Transverse colon (tissue), 4 donors: ENCODE measurements around the gene INPPL1. TPM values are rescaled to one million over a fixed set of nuclear protein-coding genes. Genes with fewer than 3 reads are reported as not detected.
"Not testable (repeated sequence)": the region's sequence is repeated elsewhere in the genome, so short reads cannot be mapped to it uniquely, and the experiment has no call there.

Experiments
- DNase-seq: peaks from one replicate; pipeline ENCODE4 v3.0.0-alpha.2; 2019
- H3K27ac ChIP-seq, 4 donors: fragments of 200-600 bp; sonication (generic); 2 replicates each; pipeline ENCODE4 v1.5.1; 2016 to 2018; ENCODE audit warnings: inconsistent platforms in 4 of 4
- H3K27me3 ChIP-seq: fragments of 200-600 bp; sonication (generic); 2 replicates; pipeline ENCODE4 v1.5.1; 2017; ENCODE audit warnings: inconsistent platforms
- H3K36me3 ChIP-seq, 4 donors: fragments of 200-600 bp; sonication (generic); 2 replicates each; pipeline ENCODE4 v1.5.1; 2017 to 2019; ENCODE audit warnings: inconsistent platforms in 4 of 4
- H3K4me1 ChIP-seq, 4 donors: fragments of 200-600 bp; sonication (generic); 2 replicates each; pipeline ENCODE4 v1.5.1; 2017 to 2020; ENCODE audit warnings: inconsistent platforms in 4 of 4
- H3K4me3 ChIP-seq, 4 donors: fragments of 200-600 bp; sonication (generic); 1 replicate in 1 of 4; 2 replicates in 3 of 4; pipeline versions ENCODE4 v1.5.1 to v1.6.1; 2017 to 2019; ENCODE audit warnings: inconsistent platforms in 4 of 4
- H3K9me3 ChIP-seq, 2 donors: fragments of 200-600 bp; sonication (generic); 2 replicates each; pipeline ENCODE4 v1.5.1; 2017 to 2019; ENCODE audit warnings: inconsistent platforms in 2 of 2
- EP300 ChIP-seq: sonication (generic); formaldehyde crosslinking; IDR thresholded peaks from one replicate; pipeline ENCODE4 v1.6.1; 2017; ENCODE audit warnings: antibody characterized with exemption, low read depth
- POLR2A ChIP-seq: fragments of 450-650 bp; IDR thresholded peaks from one replicate; pipeline ENCODE4 v1.6.1; 2016; ENCODE audit warnings: antibody characterized with exemption, mild to moderate bottlenecking, moderate library complexity
- POLR2AphosphoS5 ChIP-seq, 3 donors: sonication (generic); formaldehyde crosslinking; IDR thresholded peaks; one replicate each; pipeline ENCODE4 v1.6.1; 2016; ENCODE audit warnings: antibody characterized with exemption in 3 of 3
- WGBS, 2 donors: methylation state at CpG; one replicate each; pipeline ENCODE4 v1.1.5; 2018; ENCODE audit warnings: low coverage in 1 of 2; 5-methylcytosine and 5-hydroxymethylcytosine counted together
- in situ Hi-C, 4 donors: fragments of 200-750 bp; cut with MboI; loops; one replicate each; pipeline versions ENCODE4 v1.15.0 to v1.15.1; 2017; ENCODE audit warnings: low sequenced_read_pairs in 3 of 4, low pct_ligation_motif_present in 1 of 4, low pct_unique_long_range_greater_than_20kb in 1 of 4
- intact Hi-C: fragments of 100-400 bp; cut with DNase I; formaldehyde crosslinking; loops from one replicate; pipeline ENCODE4 v1.15.1; 2023; ENCODE audit warnings: low total_unique reads
- total RNA-seq, 4 donors: library from RNA; depleted of rRNA; stranded (reverse); fragments of >200 nt; gene quantifications; one replicate each; pipeline ENCODE4 v1.1.0, GENCODE V29; 2016
- TF ChIP-seq, protein P1 (sequence below), 5 experiments: fragments of 200-600 bp in 3 of 5; fragments of 450-650 bp in 2 of 5; sonication (generic) in 3 of 5; IDR thresholded peaks; 1 replicate in 2 of 5; 2 replicates in 3 of 5; pipeline ENCODE4 v1.5.1; 2016 to 2017; ENCODE audit warnings: antibody characterized with exemption in 5 of 5, inconsistent platforms in 3 of 5, mild to moderate bottlenecking in 2 of 5, moderate library complexity in 1 of 5

Gene INPPL1
- total RNA-seq, 4 donors from 2014 or later, result 92.8 to 388 (median 157) TPM

DNA sequence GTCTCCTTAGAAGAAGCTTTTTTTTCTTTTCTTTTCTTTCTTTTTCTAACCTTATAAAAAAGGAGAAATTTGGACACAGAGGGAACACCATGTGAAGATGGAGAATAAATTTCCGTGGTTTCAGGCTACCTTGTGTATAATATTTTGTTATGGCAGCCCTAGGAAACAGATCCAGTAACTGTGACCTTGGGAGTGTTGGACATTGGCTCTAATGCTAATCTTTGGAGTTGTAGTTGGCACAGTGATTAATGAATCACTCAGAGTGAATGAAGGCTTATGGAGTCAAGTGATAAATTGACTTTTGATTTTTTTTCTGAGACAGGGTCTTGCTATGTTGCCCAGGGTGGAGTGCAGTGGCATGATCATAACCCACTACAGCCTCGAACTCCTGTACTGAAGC is 34.9 kb downstream of the INPPL1 start:
- no peaks in the 10 kb centered on the region for H3K36me3 ChIP-seq
- no peaks in the 10 kb centered on the region for H3K9me3 ChIP-seq
- intact Hi-C loops (no loop called here), in situ Hi-C loops (no loop called here)
- H3K27me3 ChIP-seq, result peaks cover 12% of the 10 kb centered on the region
- DNase-seq, result no peak
- WGBS, 2 donors, result 78 to 82% methylated on average over 2 of the region's 2 CpGs
- H3K4me1 ChIP-seq, result no peaks in the 10 kb centered on the region
- H3K27ac ChIP-seq, result no peak overlapping the region
- H3K4me3 ChIP-seq, result no peak overlapping the region
- TF ChIP-seq POLR2A (no peak), POLR2AphosphoS5 (IDR thresholded peaks at IDR 0.05) (no peak), EP300 (no peak)
- TF ChIP-seq, protein P1, sequence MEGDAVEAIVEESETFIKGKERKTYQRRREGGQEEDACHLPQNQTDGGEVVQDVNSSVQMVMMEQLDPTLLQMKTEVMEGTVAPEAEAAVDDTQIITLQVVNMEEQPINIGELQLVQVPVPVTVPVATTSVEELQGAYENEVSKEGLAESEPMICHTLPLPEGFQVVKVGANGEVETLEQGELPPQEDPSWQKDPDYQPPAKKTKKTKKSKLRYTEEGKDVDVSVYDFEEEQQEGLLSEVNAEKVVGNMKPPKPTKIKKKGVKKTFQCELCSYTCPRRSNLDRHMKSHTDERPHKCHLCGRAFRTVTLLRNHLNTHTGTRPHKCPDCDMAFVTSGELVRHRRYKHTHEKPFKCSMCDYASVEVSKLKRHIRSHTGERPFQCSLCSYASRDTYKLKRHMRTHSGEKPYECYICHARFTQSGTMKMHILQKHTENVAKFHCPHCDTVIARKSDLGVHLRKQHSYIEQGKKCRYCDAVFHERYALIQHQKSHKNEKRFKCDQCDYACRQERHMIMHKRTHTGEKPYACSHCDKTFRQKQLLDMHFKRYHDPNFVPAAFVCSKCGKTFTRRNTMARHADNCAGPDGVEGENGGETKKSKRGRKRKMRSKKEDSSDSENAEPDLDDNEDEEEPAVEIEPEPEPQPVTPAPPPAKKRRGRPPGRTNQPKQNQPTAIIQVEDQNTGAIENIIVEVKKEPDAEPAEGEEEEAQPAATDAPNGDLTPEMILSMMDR (IDR thresholded peaks at IDR 0.05), result no peak

GRCh38 chr11:72260574-72260973 is 36.0 kb downstream of the INPPL1 start:
- H3K4me1 ChIP-seq, result no peaks in the 10 kb centered on the region
- WGBS, 2 donors, result 68 to 69% methylated on average over 5 of the region's 5 CpGs
- no peaks in the 10 kb centered on the region for H3K9me3 ChIP-seq
- no peak for TF ChIP-seq POLR2AphosphoS5 (IDR thresholded peaks at IDR 0.05)
- TF ChIP-seq POLR2A, result no peak
- no peak for TF ChIP-seq EP300
- TF ChIP-seq, protein P1 (IDR thresholded peaks at IDR 0.05), result no peak
- H3K27ac ChIP-seq, result no peak overlapping the region
- H3K36me3 ChIP-seq, result no peaks in the 10 kb centered on the region
- intact Hi-C loops, result no loop called here
- H3K4me3 ChIP-seq, result no peak overlapping the region
- in situ Hi-C loops, result no loop called here
- no peak for DNase-seq
- H3K27me3 ChIP-seq, result peaks cover 12% of the 10 kb centered on the region

DNA sequence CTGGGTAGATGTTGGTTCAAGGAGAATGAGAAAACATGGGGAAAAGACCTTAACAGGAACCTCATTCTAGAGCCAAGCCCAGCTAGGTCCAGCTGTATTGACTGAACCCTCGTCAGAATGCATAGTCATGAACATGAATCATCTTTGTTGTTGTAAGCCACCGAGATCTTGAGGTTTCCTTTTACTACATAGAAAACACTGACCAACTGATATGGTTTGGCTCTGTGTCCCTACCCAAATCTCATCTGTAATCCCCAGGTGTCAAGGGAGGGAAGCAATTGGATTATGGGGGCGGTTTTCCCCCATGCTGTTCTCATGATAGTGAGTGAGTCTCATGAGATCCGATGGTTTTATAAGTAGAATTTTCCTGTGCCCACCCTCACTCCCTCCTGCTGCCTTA is 38.8 kb downstream of the INPPL1 start:
- no peak for DNase-seq
- WGBS, 2 donors, result 30 to 53% methylated on average over 2 to 4 of the region's 4 CpGs
- H3K27ac ChIP-seq, result no peak overlapping the region
- H3K4me3 ChIP-seq, result no peak overlapping the region
- no peaks in the 10 kb centered on the region for H3K9me3 ChIP-seq
- H3K27me3 ChIP-seq, result peaks cover 12% of the 10 kb centered on the region
- no peaks in the 10 kb centered on the region for H3K36me3 ChIP-seq
- no peaks in the 10 kb centered on the region for H3K4me1 ChIP-seq
- intact Hi-C loops (no loop called here), in situ Hi-C loops (no loop called here)
- TF ChIP-seq EP300 (no peak), POLR2A (no peak), POLR2AphosphoS5 (IDR thresholded peaks at IDR 0.05) (no peak)
- TF ChIP-seq, protein P1 (IDR thresholded peaks at IDR 0.05), result no peak

GRCh38 chr11:72265951-72266350 is 41.4 kb downstream of the INPPL1 start:
- Histone ChIP-seq H3K27me3 (peaks cover 10% of the 10 kb centered on the region), H3K4me1 (no peaks in the 10 kb centered on the region), H3K27ac (no peak overlapping the region), H3K4me3 (no peak overlapping the region), H3K36me3 (no peaks in the 10 kb centered on the region), H3K9me3 (no peaks in the 10 kb centered on the region)
- intact Hi-C loops, result no loop called here
- in situ Hi-C loops, result no loop called here
- no peak for TF ChIP-seq EP300
- TF ChIP-seq POLR2A, result no peak
- no peak for TF ChIP-seq POLR2AphosphoS5 (IDR thresholded peaks at IDR 0.05)
- TF ChIP-seq, protein P1 (IDR thresholded peaks at IDR 0.05), result no peak
- no peak for DNase-seq

- in situ Hi-C loops, H3K9me3 ChIP-seq, H3K36me3 ChIP-seq, intact Hi-C loops, DNase-seq, H3K4me3 ChIP-seq, H3K27ac ChIP-seq, H3K4me1 ChIP-seq: not testable (repeated sequence)
- H3K27me3 ChIP-seq, result peaks cover 12% of the 10 kb centered on the region
- 58 to 80% methylated on average over 5 of the region's 5 CpGs for WGBS, 2 donors
Observed at GRCh38 chr11:72266960-72267359, 42.4 kb downstream of the INPPL1 start.
